IPS-18a (cell line): ENCODE results near the gene CD38.

Experiments used
- H3K27ac ChIP-seq: one replicate; pipeline ENCODE4 v1.5.1; 2013; ENCODE audit warnings: low read length
- H3K27me3 ChIP-seq: one replicate; pipeline ENCODE4 v1.6.1; 2013; ENCODE audit warnings: mild to moderate bottlenecking, low read length; ENCODE audit not compliant: control insufficient read depth, insufficient read depth
- H3K36me3 ChIP-seq: one replicate; pipeline ENCODE4 v1.6.1; 2013; ENCODE audit warnings: low read depth, low read length; ENCODE audit not compliant: control insufficient read depth
- H3K4me1 ChIP-seq: one replicate; pipeline ENCODE4 v1.6.1; 2013; ENCODE audit warnings: low read depth, low read length; ENCODE audit not compliant: control insufficient read depth
- H3K4me3 ChIP-seq: one replicate; pipeline ENCODE4 v1.5.1; 2013; ENCODE audit warnings: low read length
- H3K9ac ChIP-seq: one replicate; pipeline ENCODE4 v1.6.1; 2013; ENCODE audit warnings: mild to moderate bottlenecking, low read length, moderate library complexity
- H3K9me3 ChIP-seq: one replicate; pipeline ENCODE4 v1.6.1; 2013; ENCODE audit warnings: low read depth, low read length; ENCODE audit not compliant: control insufficient read depth

The CD38 gene

DNA sequence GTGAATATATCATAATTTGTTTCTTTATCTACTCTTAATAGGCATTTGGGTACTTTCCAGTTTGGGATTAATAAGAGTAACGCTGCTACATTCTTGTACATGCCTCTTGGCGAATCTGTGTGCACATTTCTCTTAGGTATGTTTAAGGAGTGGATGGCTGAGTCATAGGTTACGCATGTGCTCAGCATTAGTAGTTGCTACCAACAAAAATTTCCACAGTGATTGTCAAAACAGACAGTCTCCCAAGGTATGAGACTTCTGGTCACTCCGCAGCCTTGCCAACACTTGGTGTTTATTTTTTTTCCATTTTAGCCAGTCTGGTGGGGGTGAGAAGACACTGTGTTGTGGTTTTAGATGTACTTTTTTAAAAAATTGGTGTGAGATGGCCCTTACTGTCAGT is 115.8 kb downstream of the CD38 start:
- H3K9ac ChIP-seq = no peak overlapping the region
- peaks cover 4% of the 10 kb centered on the region for H3K4me1 ChIP-seq
- no peak overlapping the region for H3K27ac ChIP-seq

DNA sequence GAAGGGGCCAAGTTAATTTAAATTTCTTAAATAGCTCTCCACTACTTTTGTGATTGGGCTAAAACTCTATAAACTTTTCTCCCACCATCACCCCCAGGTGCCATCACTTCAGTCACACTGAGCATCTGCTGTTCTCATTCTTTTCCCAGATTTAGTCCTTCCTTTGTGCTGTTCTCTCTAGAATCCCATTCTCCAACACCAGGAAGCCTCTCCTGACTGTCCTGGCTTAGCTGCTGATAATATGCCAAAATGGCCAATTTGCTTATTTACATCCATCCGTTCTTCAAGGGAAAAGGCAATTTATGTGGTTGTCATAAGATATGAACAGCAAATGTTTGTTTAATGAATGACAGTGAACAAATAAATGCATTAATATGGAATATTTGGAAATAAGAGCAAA is 116.3 kb downstream of the CD38 start:
- Histone ChIP-seq H3K9ac (no peak overlapping the region), H3K9me3 (no peaks in the 10 kb centered on the region), H3K4me3 (no peak overlapping the region), H3K27ac (no peak overlapping the region), H3K36me3 (no peaks in the 10 kb centered on the region), H3K4me1 (peaks cover 4% of the 10 kb centered on the region), H3K27me3 (no peaks in the 10 kb centered on the region)

More for the DNA sequence above, 115.8 kb downstream of the CD38 start:
- Histone ChIP-seq H3K4me3 (no peak overlapping the region), H3K27me3 (no peaks in the 10 kb centered on the region), H3K36me3 (no peaks in the 10 kb centered on the region), H3K9me3 (no peaks in the 10 kb centered on the region)

DNA sequence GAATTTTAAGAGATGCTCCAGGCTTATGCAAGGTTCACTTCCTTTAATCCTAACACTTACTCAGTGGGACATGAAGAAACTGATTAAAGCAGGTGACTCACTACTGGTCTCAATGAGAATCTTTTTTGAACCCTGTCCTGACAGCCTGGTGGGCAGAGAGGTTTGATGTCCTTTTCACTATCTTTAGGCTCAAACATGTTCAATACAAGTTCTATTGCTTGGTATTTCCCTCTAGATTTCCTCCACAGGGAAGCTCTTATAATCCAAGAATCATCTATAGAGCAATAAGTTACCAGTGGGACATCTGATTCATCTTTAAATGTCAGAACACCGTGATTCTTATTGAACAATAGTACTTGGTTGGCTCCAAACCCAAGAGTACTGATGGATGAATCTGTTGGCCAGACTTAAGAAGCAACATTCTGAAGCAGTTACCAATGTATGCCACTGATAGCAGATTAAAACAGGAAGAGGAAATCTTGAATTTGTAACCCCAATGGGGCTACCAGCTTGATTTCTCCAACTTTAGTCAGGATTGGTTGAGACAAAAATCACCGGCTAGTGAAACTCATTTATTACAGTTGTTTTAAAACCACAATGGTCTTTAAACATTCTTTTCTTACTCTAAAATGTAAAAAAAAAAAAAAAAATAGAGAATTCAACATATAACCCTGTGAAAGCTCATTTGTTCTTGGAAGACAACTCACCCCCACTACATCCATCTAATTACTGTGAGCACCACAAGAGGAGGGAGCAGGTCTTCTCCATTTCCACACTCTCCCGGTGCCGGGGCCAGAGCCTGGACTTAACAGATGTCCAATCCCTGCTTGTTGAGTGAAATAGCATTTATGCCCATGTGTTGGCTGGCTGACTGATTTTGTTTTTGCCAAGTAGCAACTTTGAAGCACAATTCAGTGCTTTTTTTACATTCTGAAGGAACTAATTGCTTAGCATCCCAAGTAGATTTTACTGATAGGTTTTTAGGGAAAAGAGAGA is 117.1 kb downstream of the CD38 start:
- Histone ChIP-seq H3K36me3 (no peaks in the 10 kb centered on the region), H3K9ac (no peak overlapping the region), H3K27ac (no peak overlapping the region), H3K9me3 (no peaks in the 10 kb centered on the region), H3K4me1 (no peaks in the 10 kb centered on the region), H3K4me3 (no peak overlapping the region), H3K27me3 (no peaks in the 10 kb centered on the region)

DNA sequence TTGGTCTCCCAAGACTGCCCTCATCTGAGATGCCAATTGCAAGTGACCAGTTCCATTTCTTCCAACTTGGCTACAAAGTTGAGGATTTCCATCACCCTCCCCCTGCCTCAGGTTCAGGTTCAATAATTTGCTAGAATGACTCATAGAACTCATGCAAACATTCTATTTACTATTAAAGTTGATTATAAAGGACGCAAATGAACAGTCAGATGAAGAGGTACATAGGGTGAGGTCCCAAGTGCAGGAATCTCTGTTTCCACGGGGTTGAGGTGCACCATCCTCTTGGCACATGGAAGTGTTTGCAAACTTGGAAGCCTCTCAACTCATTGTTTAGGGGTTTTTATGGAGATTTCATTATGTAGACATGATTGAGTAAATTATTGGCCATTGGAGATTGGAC is 119.4 kb downstream of the CD38 start:
- Histone ChIP-seq H3K9ac (no peak overlapping the region), H3K36me3 (no peaks in the 10 kb centered on the region), H3K4me1 (no peaks in the 10 kb centered on the region), H3K27me3 (no peaks in the 10 kb centered on the region), H3K4me3 (no peak overlapping the region), H3K27ac (no peak overlapping the region), H3K9me3 (no peaks in the 10 kb centered on the region)

DNA sequence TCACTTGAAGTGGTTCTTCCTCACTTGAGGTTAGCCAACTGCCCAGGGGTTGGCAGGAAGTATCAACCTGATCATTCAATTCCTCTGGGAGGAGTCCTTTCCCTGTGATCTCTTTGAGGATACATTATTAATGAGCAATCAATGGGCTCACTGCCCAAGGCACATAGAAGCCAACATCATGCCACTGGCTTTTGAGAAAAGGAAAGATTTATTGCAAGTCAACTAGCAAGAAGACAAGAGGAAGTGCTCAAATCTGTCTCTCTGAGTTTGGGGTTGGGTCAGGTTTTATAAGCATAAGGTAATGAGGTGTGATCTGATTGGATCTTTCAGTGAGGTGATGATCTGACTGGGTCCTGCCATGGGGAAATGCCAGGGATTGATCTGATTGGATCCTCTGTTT is 120.8 kb downstream of the CD38 start:
- Histone ChIP-seq H3K27ac (no peak overlapping the region), H3K27me3 (no peaks in the 10 kb centered on the region), H3K9me3 (no peaks in the 10 kb centered on the region), H3K36me3 (no peaks in the 10 kb centered on the region), H3K4me3 (no peak overlapping the region), H3K4me1 (no peaks in the 10 kb centered on the region), H3K9ac (no peak overlapping the region)

DNA sequence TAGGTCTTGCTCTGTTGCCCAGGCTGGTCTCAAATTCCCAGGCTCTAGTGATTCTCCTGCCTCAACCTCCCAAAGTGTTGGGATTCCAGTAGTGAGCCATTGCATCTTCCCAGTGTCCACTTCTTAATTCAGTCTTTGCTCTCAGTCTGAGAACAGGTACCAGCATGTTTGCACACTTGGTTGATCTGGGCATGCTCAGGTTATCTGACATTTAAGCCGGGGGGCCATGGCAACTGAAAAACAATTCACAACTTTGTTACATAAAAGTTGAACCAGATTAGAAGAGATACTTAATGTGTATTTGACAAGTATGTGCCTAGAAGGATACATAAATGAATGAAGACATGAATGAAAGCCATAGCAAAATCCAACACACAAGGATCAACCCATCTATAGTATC is 121.4 kb downstream of the CD38 start:
- Histone ChIP-seq H3K4me3 (no peak overlapping the region), H3K27me3 (no peaks in the 10 kb centered on the region), H3K36me3 (no peaks in the 10 kb centered on the region), H3K9ac (no peak overlapping the region), H3K9me3 (no peaks in the 10 kb centered on the region), H3K27ac (no peak overlapping the region), H3K4me1 (no peaks in the 10 kb centered on the region)

DNA sequence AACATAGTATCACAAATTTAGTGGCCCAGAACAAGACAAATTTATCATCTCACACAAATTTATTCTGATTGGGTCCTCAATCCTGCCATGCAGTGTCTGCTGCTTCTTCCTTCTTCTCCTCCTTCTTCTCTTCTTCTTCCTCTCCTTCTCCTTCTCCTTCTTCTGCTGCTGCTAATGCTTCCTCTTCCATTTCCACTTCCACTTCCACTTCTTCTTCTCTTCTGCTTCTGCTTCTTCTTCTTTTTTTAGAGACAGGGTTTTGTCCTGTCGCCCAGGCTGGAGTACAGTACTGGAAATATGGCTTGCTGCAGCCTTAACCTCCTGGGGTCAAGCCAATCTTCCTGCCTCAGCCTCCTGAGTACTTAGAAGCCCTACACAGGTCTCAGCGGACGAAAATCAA is 122.9 kb downstream of the CD38 start:
- H3K4me1 ChIP-seq = no peaks in the 10 kb centered on the region
- H3K27me3 ChIP-seq = no peaks in the 10 kb centered on the region
- no peak overlapping the region for H3K4me3 ChIP-seq
- no peaks in the 10 kb centered on the region for H3K36me3 ChIP-seq
- H3K27ac ChIP-seq = no peak overlapping the region
- H3K9ac ChIP-seq = no peak overlapping the region
- H3K9me3 ChIP-seq = no peaks in the 10 kb centered on the region

DNA sequence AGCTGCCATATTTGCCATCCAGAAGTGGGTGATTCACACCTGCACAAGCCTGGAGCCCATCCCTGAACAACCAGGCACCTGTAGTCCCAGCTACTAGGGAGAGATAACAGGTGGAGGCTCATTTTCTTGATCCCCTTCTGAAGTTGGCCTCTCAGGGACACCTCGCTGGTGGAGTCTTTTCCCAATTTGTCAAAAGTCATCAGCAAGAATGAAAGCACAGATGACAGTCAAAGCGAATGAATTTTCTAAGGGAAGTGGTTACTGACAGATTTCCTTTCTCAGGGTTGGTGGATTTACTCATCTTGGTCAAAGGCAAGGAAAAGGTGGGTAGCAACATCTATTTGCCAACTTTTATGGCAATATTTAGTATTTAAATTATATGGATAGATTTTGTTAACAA is 123.9 kb downstream of the CD38 start:
- Histone ChIP-seq H3K9ac (no peak overlapping the region), H3K27me3 (no peaks in the 10 kb centered on the region), H3K27ac (no peak overlapping the region), H3K9me3 (no peaks in the 10 kb centered on the region), H3K4me3 (no peak overlapping the region), H3K36me3 (no peaks in the 10 kb centered on the region), H3K4me1 (no peaks in the 10 kb centered on the region)

DNA sequence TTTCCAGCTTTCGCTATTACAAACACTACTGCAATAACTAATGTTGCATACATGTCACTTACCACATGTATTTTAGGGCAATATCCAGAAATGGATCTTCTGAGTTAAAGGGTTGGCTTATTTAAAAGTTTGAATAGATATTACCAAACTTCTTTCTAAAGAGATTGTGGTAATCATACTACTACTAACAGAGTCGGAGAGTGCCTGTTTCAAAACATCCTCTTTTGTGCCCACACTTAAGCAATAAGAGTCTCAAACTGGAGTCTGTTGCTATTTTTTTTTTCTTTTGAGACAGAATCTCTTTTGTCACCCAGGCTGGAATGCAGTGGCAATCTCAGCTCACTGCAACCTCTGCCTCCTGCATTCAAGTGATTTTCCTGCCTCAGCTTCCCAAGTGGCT is 124.6 kb downstream of the CD38 start:
- no peak overlapping the region for H3K4me3 ChIP-seq
- H3K9ac ChIP-seq = no peak overlapping the region
- H3K27ac ChIP-seq = no peak overlapping the region
- H3K4me1 ChIP-seq = no peaks in the 10 kb centered on the region
- H3K36me3 ChIP-seq = no peaks in the 10 kb centered on the region
- H3K9me3 ChIP-seq = no peaks in the 10 kb centered on the region
- no peaks in the 10 kb centered on the region for H3K27me3 ChIP-seq
